Measurements from ENCODE around the gene TICAM2. TPM values are rescaled to one million over a fixed set of nuclear protein-coding genes. Genes with fewer than 3 reads are reported as not detected.

Gene TICAM2
- total RNA-seq, 4 donors from 2014 or later, result 0.59 to 1.3 (median 0.78) TPM

DNA sequence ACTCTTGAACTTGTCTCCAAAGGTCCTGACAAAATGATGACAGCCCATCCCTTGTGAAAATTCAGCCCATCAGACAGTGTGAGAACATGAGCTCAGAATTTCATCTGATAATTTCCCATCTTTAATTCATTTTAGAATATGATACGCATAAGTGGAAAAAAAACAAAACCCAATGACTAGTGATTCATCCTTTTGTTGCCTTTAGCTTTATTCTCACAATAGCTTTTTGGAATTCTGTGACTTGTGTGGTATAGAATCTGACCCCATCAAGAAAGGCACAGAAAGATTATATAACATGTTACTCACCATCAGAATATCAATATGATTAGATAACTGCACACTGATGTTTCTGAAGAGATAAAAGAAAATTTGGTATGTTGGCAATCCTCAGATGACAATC lies 39.7 kb upstream of the TICAM2 start:
- DNase-seq, result no peak
- Histone ChIP-seq H3K36me3 (no peaks in the 10 kb centered on the region), H3K27me3 (no peaks in the 10 kb centered on the region), H3K4me3 (no peak overlapping the region), H3K4me1 (no peaks in the 10 kb centered on the region), H3K9me3 (no peaks in the 10 kb centered on the region), H3K27ac (no peak overlapping the region)
- in situ Hi-C loops (cut with MboI; ENCODE audit: low sequenced_read_pairs in 4 of 4) (no loop called here), intact Hi-C loops (cut with DNase I; ENCODE audit: low total_unique reads) (no loop called here)
- no peak for ATAC-seq
- TF ChIP-seq POLR2A (IDR thresholded peaks at IDR 0.05), result no peak
- TF ChIP-seq, protein P1, sequence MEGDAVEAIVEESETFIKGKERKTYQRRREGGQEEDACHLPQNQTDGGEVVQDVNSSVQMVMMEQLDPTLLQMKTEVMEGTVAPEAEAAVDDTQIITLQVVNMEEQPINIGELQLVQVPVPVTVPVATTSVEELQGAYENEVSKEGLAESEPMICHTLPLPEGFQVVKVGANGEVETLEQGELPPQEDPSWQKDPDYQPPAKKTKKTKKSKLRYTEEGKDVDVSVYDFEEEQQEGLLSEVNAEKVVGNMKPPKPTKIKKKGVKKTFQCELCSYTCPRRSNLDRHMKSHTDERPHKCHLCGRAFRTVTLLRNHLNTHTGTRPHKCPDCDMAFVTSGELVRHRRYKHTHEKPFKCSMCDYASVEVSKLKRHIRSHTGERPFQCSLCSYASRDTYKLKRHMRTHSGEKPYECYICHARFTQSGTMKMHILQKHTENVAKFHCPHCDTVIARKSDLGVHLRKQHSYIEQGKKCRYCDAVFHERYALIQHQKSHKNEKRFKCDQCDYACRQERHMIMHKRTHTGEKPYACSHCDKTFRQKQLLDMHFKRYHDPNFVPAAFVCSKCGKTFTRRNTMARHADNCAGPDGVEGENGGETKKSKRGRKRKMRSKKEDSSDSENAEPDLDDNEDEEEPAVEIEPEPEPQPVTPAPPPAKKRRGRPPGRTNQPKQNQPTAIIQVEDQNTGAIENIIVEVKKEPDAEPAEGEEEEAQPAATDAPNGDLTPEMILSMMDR (IDR thresholded peaks at IDR 0.05 in 4 of 5, conservative IDR thresholded peaks at IDR 0.05 in 1 of 5), result no peak

DNA sequence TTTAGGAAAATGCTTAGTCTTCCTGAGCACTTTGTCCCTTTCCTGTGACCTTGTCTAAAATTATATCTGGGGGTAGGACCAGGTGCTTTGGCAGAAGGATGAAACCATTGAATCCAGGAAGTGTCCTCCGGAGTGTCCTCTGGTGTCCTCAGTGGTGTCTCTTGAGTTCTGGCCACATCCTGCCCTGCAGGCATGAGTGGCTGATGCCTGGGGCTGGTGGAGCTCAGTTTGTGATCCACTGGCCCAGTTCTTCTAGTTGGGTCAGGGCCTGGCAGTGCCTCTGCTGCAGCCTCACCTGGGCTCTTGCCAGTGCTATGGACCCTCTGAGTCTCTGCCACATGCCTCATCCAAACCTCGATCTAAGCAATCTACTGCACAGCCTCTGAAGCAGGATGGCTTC lies 38.0 kb upstream of the TICAM2 start:
- no peak for TF ChIP-seq POLR2A (IDR thresholded peaks at IDR 0.05)
- TF ChIP-seq, protein P1 (IDR thresholded peaks at IDR 0.05 in 4 of 5, conservative IDR thresholded peaks at IDR 0.05 in 1 of 5), result no peak
- H3K4me3 ChIP-seq, result no peak overlapping the region
- in situ Hi-C loops (cut with MboI; ENCODE audit: low sequenced_read_pairs in 4 of 4) (no loop called here), intact Hi-C loops (cut with DNase I; ENCODE audit: low total_unique reads) (no loop called here)
- no peak overlapping the region for H3K27ac ChIP-seq
- H3K4me1 ChIP-seq, result no peaks in the 10 kb centered on the region
- H3K36me3 ChIP-seq, result no peaks in the 10 kb centered on the region
- no peak for DNase-seq
- no peaks in the 10 kb centered on the region for H3K9me3 ChIP-seq
- H3K27me3 ChIP-seq, result no peaks in the 10 kb centered on the region
- ATAC-seq, result no peak

DNA sequence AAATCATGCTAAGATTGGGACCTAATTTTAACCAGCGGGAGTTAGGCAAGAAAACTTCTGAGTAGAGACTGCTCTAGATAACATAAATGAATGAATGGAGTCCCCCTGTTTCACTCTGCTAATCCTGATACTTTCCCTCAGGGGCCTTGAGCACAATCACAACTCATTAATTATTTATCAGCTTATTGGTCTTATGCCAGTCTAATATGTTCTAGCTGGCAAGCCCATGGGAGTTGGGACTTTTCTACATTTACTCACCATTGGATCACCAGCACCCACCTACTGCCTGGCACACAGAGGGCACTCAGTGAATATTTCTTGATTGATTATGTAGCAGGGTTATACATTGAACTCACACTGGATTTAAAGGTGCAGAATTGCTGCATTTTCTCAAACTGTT lies 37.1 kb upstream of the TICAM2 start:
- intact Hi-C loops (cut with DNase I; ENCODE audit: low total_unique reads) (no loop called here), in situ Hi-C loops (cut with MboI; ENCODE audit: low sequenced_read_pairs in 4 of 4) (no loop called here)
- Histone ChIP-seq H3K4me1 (peaks cover 0 to 2% of the 10 kb centered on the region in 2 donors), H3K27ac (no peak overlapping the region), H3K27me3 (no peaks in the 10 kb centered on the region), H3K36me3 (no peaks in the 10 kb centered on the region), H3K9me3 (no peaks in the 10 kb centered on the region), H3K4me3 (no peak overlapping the region)
- ATAC-seq (no peak), DNase-seq (no peak)
- TF ChIP-seq POLR2A (IDR thresholded peaks at IDR 0.05), result no peak
- TF ChIP-seq, protein P1 (IDR thresholded peaks at IDR 0.05 in 4 of 5, conservative IDR thresholded peaks at IDR 0.05 in 1 of 5), result no peak

DNA sequence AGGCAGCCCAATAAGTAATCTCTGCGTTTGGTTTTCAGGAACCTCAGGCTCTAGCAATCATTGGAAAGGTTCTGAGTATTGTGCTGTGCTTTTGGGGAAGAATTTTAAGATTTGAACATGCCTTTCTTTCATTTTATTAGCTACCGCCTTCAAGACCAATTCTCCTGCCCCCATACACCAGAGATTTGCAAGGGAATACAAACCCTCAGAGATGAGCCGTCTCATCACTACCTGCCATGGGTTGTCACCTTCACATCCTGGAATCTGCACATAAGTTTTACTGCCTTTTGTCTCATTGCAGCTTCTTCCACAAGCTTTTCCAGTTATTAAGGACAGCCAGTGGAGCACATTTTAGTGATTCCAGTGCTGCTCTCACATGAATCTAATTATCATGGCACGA lies 35.2 kb upstream of the TICAM2 start:
- no peaks in the 10 kb centered on the region for H3K27me3 ChIP-seq
- no peak overlapping the region for H3K4me3 ChIP-seq
- no peak overlapping the region for H3K27ac ChIP-seq
- H3K36me3 ChIP-seq, result no peaks in the 10 kb centered on the region
- H3K4me1 ChIP-seq, result peaks cover 0 to 6% of the 10 kb centered on the region in 2 donors
- H3K9me3 ChIP-seq, result no peaks in the 10 kb centered on the region
- TF ChIP-seq, protein P1 (IDR thresholded peaks at IDR 0.05 in 4 of 5, conservative IDR thresholded peaks at IDR 0.05 in 1 of 5), result no peak
- TF ChIP-seq POLR2A (IDR thresholded peaks at IDR 0.05), result no peak
- ATAC-seq, result no peak
- no peak for DNase-seq
- in situ Hi-C loops (cut with MboI; ENCODE audit: low sequenced_read_pairs in 4 of 4), result no loop called here
- intact Hi-C loops (cut with DNase I; ENCODE audit: low total_unique reads), result no loop called here

DNA sequence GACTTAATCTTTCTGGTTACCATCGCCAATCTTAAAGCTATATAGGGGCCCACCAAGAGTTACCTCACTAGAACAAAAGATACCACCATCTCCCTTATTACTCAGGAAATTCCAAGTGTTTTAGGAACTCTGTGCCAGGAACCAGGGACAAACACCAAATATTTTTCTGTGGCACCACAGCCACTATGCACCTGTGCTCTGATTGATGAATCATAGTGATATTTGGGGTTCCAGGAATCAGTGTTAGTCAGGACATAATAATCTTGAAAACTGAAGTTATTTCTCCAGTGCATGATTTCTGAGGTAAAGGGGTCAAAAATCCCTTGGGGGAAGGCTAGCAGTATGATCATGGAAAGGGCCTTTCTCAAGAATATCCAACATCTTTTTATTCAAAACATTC lies 33.7 kb upstream of the TICAM2 start:
- H3K27me3 ChIP-seq, result no peaks in the 10 kb centered on the region
- no peak overlapping the region for H3K27ac ChIP-seq
- no peaks in the 10 kb centered on the region for H3K9me3 ChIP-seq
- ATAC-seq, result no peak
- intact Hi-C loops (cut with DNase I; ENCODE audit: low total_unique reads), result no loop called here
- H3K4me3 ChIP-seq, result no peak overlapping the region
- H3K36me3 ChIP-seq, result no peaks in the 10 kb centered on the region
- in situ Hi-C loops (cut with MboI; ENCODE audit: low sequenced_read_pairs in 4 of 4), result no loop called here
- peaks cover 0 to 6% of the 10 kb centered on the region in 2 donors for H3K4me1 ChIP-seq
- TF ChIP-seq, protein P1 (IDR thresholded peaks at IDR 0.05 in 4 of 5, conservative IDR thresholded peaks at IDR 0.05 in 1 of 5), result no peak
- no peak for DNase-seq

Data from gastrocnemius medialis (tissue), 4 donors.